GM21526 (cell line): ENCODE results near the gene EGF.
A peak's percentile ranks its signal among the peaks of the same experiment; 100 is the strongest.

Source experiments
- ATAC-seq: cut with Tn5 transposase; IDR thresholded peaks from one replicate; pipeline ENCODE4 v1.9.1; 2021; ENCODE audit warnings: moderate library complexity; ENCODE audit not compliant: unreplicated experiment, low FRiP score

The EGF gene

GRCh38 chr4:109953556-109953955 lies 40.9 kb downstream of the EGF start:
- no peak for ATAC-seq

- no peak for ATAC-seq
These were observed 42.5 kb downstream of the EGF start for GRCh38 chr4:109955146-109955545.

GRCh38 chr4:109957227-109957626 lies 44.5 kb downstream of the EGF start:
- ATAC-seq: no peak

- ATAC-seq: peak; percentile 94
These were observed 46.5 kb downstream of the EGF start for GRCh38 chr4:109959195-109959594.

- ATAC-seq: no peak
These were observed 49.7 kb downstream of the EGF start for GRCh38 chr4:109962401-109962800.

GRCh38 chr4:109966891-109967481 lies 54.3 kb downstream of the EGF start:
- ATAC-seq: no peak

- ATAC-seq: no peak
These were observed 55.3 kb downstream of the EGF start for GRCh38 chr4:109967798-109968520.

- no peak for ATAC-seq
These were observed 56.4 kb downstream of the EGF start for GRCh38 chr4:109969087-109969486.

GRCh38 chr4:109969919-109970318 lies 57.2 kb downstream of the EGF start:
- ATAC-seq: no peak

- ATAC-seq: no peak
These were observed 60.3 kb downstream of the EGF start for GRCh38 chr4:109972786-109973528.

- ATAC-seq: no peak
These were observed 60.8 kb downstream of the EGF start for GRCh38 chr4:109973529-109973905.

GRCh38 chr4:109976189-109976588 lies 63.5 kb downstream of the EGF start:
- ATAC-seq: no peak

GRCh38 chr4:109977854-109978501 lies 65.3 kb downstream of the EGF start:
- ATAC-seq: no peak

- ATAC-seq: no peak
These were observed 66.2 kb downstream of the EGF start for GRCh38 chr4:109978704-109979454.

GRCh38 chr4:109979920-109980717 lies 67.4 kb downstream of the EGF start:
- no peak for ATAC-seq

GRCh38 chr4:109981936-109982335 lies 69.3 kb downstream of the EGF start:
- no peak for ATAC-seq

GRCh38 chr4:109982521-109982920 lies 69.8 kb downstream of the EGF start:
- ATAC-seq: no peak

- ATAC-seq: no peak
These were observed 73.6 kb downstream of the EGF start for GRCh38 chr4:109985993-109986974.

- no peak for ATAC-seq
These were observed 76.4 kb downstream of the EGF start for GRCh38 chr4:109989044-109989443.
